Glutamatergic neuron (in vitro differentiated cells): ENCODE results near the gene PLEKHO1. TPM values are rescaled to one million over a fixed set of nuclear protein-coding genes. Genes with fewer than 3 reads are reported as not detected.

Experiments used
- DNase-seq: peaks from one replicate; pipeline ENCODE4 v3.0.0; 2022
- H3K27ac Mint-ChIP-seq: one replicate; pipeline ENCODE4 v1.8.0; 2020; ENCODE audit warnings: mild to moderate bottlenecking, mixed read lengths, inconsistent platforms; ENCODE audit not compliant: unreplicated experiment
- H3K27me3 Mint-ChIP-seq: one replicate; pipeline ENCODE4 v1.8.0; 2020; ENCODE audit warnings: mild to moderate bottlenecking, moderate library complexity, mixed read lengths, inconsistent platforms; ENCODE audit not compliant: unreplicated experiment
- H3K36me3 Mint-ChIP-seq: one replicate; pipeline ENCODE4 v1.8.0; 2020; ENCODE audit warnings: mild to moderate bottlenecking, mixed read lengths, inconsistent platforms; ENCODE audit not compliant: unreplicated experiment
- H3K4me1 Mint-ChIP-seq: one replicate; pipeline ENCODE4 v1.8.0; 2020; ENCODE audit warnings: mild to moderate bottlenecking, low read depth, mixed read lengths, inconsistent platforms; ENCODE audit not compliant: unreplicated experiment
- H3K4me3 Mint-ChIP-seq: one replicate; pipeline ENCODE4 v1.8.0; 2020; ENCODE audit warnings: mild to moderate bottlenecking, mixed read lengths, inconsistent platforms; ENCODE audit not compliant: unreplicated experiment
- H3K9me3 Mint-ChIP-seq: one replicate; pipeline ENCODE4 v1.8.0; 2020; ENCODE audit warnings: mild to moderate bottlenecking, moderate library complexity, mixed read lengths, inconsistent platforms; ENCODE audit not compliant: unreplicated experiment
- CTCF ChIP-seq: fragments of 200-600 bp; sonication (generic); IDR thresholded peaks from one replicate; pipeline ENCODE4 v1.5.0; 2021; ENCODE audit not compliant: partially characterized antibody, unreplicated experiment
- total RNA-seq: library from RNA; stranded (reverse); fragmentation: NEBNext Ultra II Directional; extraction: Animal tissue kit (Norgen Biotek cat#: 25700); gene quantifications from one replicate; pipeline ENCODE4 v1.2.1, GENCODE V29; 2021; ENCODE audit not compliant: unreplicated experiment

PLEKHO1 gene
- total RNA-seq, 1 donor from 2014 or later, result 142 TPM

GRCh38 chr1:150156868-150157603 is 7.3 kb downstream of the PLEKHO1 start:
- TF ChIP-seq CTCF, result no peak
- H3K27me3 Mint-ChIP-seq, result peaks cover 9% of the 10 kb centered on the region
- no peak for DNase-seq
- peaks cover 17% of the 10 kb centered on the region for H3K9me3 Mint-ChIP-seq
- H3K36me3 Mint-ChIP-seq, result peaks cover 21% of the 10 kb centered on the region
- H3K27ac Mint-ChIP-seq, result peak overlapping the region; percentile 22
- H3K4me1 Mint-ChIP-seq, result peaks cover 37% of the 10 kb centered on the region
- H3K4me3 Mint-ChIP-seq, result peak overlapping the region; percentile 20

- peak overlapping the region; percentile 49 for H3K27ac Mint-ChIP-seq
- TF ChIP-seq CTCF, result no peak
- H3K4me3 Mint-ChIP-seq, result no peak overlapping the region
- H3K4me1 Mint-ChIP-seq, result peaks cover 42% of the 10 kb centered on the region
- peaks cover 15% of the 10 kb centered on the region for H3K9me3 Mint-ChIP-seq
- peaks cover 9% of the 10 kb centered on the region for H3K36me3 Mint-ChIP-seq
- DNase-seq, result no peak
- peaks cover 20% of the 10 kb centered on the region for H3K27me3 Mint-ChIP-seq
Observed at GRCh38 chr1:150159550-150159949, 9.8 kb downstream of the PLEKHO1 start.

GRCh38 chr1:150160964-150161621 is 11.4 kb downstream of the PLEKHO1 start:
- H3K4me1 Mint-ChIP-seq, result peaks cover 54% of the 10 kb centered on the region
- peak overlapping the region; percentile 99 for H3K27ac Mint-ChIP-seq
- H3K9me3 Mint-ChIP-seq, result peaks cover 13% of the 10 kb centered on the region
- TF ChIP-seq CTCF, result no peak
- DNase-seq, result no peak
- H3K4me3 Mint-ChIP-seq, result peak overlapping the region; percentile 14
- H3K27me3 Mint-ChIP-seq, result peaks cover 24% of the 10 kb centered on the region
- peaks cover 7% of the 10 kb centered on the region for H3K36me3 Mint-ChIP-seq

GRCh38 chr1:150161747-150162581 is 12.2 kb downstream of the PLEKHO1 start:
- Mint-ChIP-seq H3K9me3 (peaks cover 15% of the 10 kb centered on the region), H3K4me1 (peaks cover 54% of the 10 kb centered on the region), H3K4me3 (peak overlapping the region; percentile 91), H3K27ac (peak overlapping the region; percentile 99), H3K27me3 (peaks cover 25% of the 10 kb centered on the region), H3K36me3 (peaks cover 7% of the 10 kb centered on the region)
- no peak for DNase-seq
- TF ChIP-seq CTCF, result no peak
